B cell (primary cell): ENCODE results near the gene FJX1. TPM values are rescaled to one million over a fixed set of nuclear protein-coding genes. Genes with fewer than 3 reads are reported as not detected.

Source experiments
- ATAC-seq: fragments of 200-7000 bp; cut with Tn5 transposase; one replicate; pipeline ENCODE4 v1.10.0; 2021; ENCODE audit warnings: low read depth, mild to moderate bottlenecking, moderate number of reproducible peaks, moderate library complexity
- CTCF ChIA-PET: fragments of 350-600 bp; sonication (Branson Sonifier 250); formaldehyde crosslinking; loops from one replicate; lab custom pipeline; 2021; ENCODE audit warnings: antibody characterized with exemption, inconsistent platforms; lab: Charles Lee
- POLR2A ChIA-PET: fragments of 350-600 bp; sonication (Branson Sonifier 250); formaldehyde crosslinking; loops from one replicate; lab custom pipeline; 2021; ENCODE audit warnings: antibody characterized with exemption; lab: Charles Lee
- DNase-seq: peaks from one replicate; pipeline ENCODE4 v3.0.0; 2013
- H2AFZ ChIP-seq: 2 replicates; pipeline ENCODE4 v1.6.1; 2012; ENCODE audit warnings: mild to moderate bottlenecking, low read depth, low read length; ENCODE audit not compliant: insufficient read depth, poor library complexity, severe bottlenecking
- H3K27ac ChIP-seq, 2 donors: 1 replicate in 1 of 2; 2 replicates in 1 of 2; pipeline ENCODE4 v1.5.1; 2012 to 2013; ENCODE audit warnings: low read length in 2 of 2, mild to moderate bottlenecking in 2 of 2, moderate library complexity in 1 of 2
- H3K27me3 ChIP-seq, 4 experiments: fragments of 200-600 bp in 1 of 4; sonication (generic) in 1 of 4; replicated peaks in 1 of 4; 1 replicate in 2 of 4; 2 replicates in 2 of 4; pipeline versions ENCODE4 v1.6.1 to v1.7.0; 2013 to 2016; ENCODE audit warnings: low read length in 3 of 4, mild to moderate bottlenecking in 2 of 4, mixed read lengths in 1 of 4, moderate library complexity in 1 of 4; ENCODE audit not compliant: insufficient read depth in 4 of 4, control insufficient read depth in 3 of 4; ENCODE audit errors: control extremely low read depth in 1 of 4
- H3K36me3 ChIP-seq, 2 experiments: replicated peaks in 1 of 2; 1 replicate in 1 of 2; 2 replicates in 1 of 2; pipeline versions ENCODE4 v1.6.1 to v1.7.1; 2013; ENCODE audit warnings: low read length in 1 of 2; ENCODE audit not compliant: insufficient read depth in 2 of 2, control insufficient read depth in 1 of 2; ENCODE audit errors: control extremely low read depth in 1 of 2, extremely low read depth in 1 of 2
- H3K4me1 ChIP-seq, 2 donors: fragments of 200-600 bp in 1 of 2; sonication (generic) in 1 of 2; 1 replicate in 1 of 2; 2 replicates in 1 of 2; pipeline versions ENCODE4 v1.5.1 to v1.6.1; 2013 to 2017; ENCODE audit warnings: low read length in 2 of 2; ENCODE audit not compliant: control insufficient read depth in 2 of 2, insufficient read depth in 2 of 2
- H3K4me2 ChIP-seq: replicated peaks from 2 replicates; pipeline ENCODE3; 2012; ENCODE audit warnings: mild to moderate bottlenecking, low read depth, low read length; ENCODE audit not compliant: poor library complexity, severe bottlenecking
- H3K4me3 ChIP-seq, 5 experiments: fragments of 200-600 bp in 1 of 5; sonication (generic) in 1 of 5; 1 replicate in 3 of 5; 2 replicates in 2 of 5; pipeline versions ENCODE4 v1.5.1 to v1.7.0; 2011 to 2016; ENCODE audit warnings: low read length in 4 of 5, mild to moderate bottlenecking in 4 of 5, low read depth in 2 of 5, control low read depth in 1 of 5, moderate library complexity in 1 of 5; ENCODE audit not compliant: insufficient read depth in 1 of 5; ENCODE audit errors: control extremely low read depth in 1 of 5, extremely low read depth in 1 of 5
- H3K79me2 ChIP-seq: fragments of 200-600 bp; sonication (generic); one replicate; pipeline ENCODE4 v1.6.0; 2016; ENCODE audit warnings: low read length; ENCODE audit not compliant: control insufficient read depth, insufficient read depth
- H3K9ac ChIP-seq: fragments of 200-600 bp; sonication (generic); 2 replicates; pipeline ENCODE4 v1.6.1; 2017; ENCODE audit warnings: mild to moderate bottlenecking, low read length, moderate library complexity
- H3K9me3 ChIP-seq, 3 donors: one replicate each; pipeline versions ENCODE4 v1.6.1 to v1.7.1; 2013; ENCODE audit warnings: low read length in 2 of 3; ENCODE audit not compliant: control insufficient read depth in 2 of 3, insufficient read depth in 1 of 3; ENCODE audit errors: control extremely low read depth in 1 of 3
- H4K20me1 ChIP-seq: 2 replicates; pipeline ENCODE4 v1.6.0; 2012; ENCODE audit warnings: mild to moderate bottlenecking, low read length; ENCODE audit not compliant: insufficient read depth, control insufficient read depth, poor library complexity, severe bottlenecking
- H3K27ac Mint-ChIP-seq: one replicate; pipeline ENCODE4 v1.8.0; 2021; ENCODE audit warnings: mixed read lengths
- H3K27me3 Mint-ChIP-seq: one replicate; pipeline ENCODE4 v1.8.0; 2021; ENCODE audit warnings: mixed read lengths
- H3K4me1 Mint-ChIP-seq: one replicate; pipeline ENCODE4 v1.8.0; 2021; ENCODE audit warnings: mixed read lengths
- H3K4me3 Mint-ChIP-seq: one replicate; pipeline ENCODE4 v1.8.0; 2021; ENCODE audit warnings: mixed read lengths
- H3K9me3 Mint-ChIP-seq: one replicate; pipeline ENCODE4 v1.8.0; 2022; ENCODE audit warnings: mixed read lengths; ENCODE audit not compliant: insufficient read depth
- EZH2 ChIP-seq: IDR thresholded peaks from 2 replicates; pipeline ENCODE4 v1.6.1; 2012; ENCODE audit warnings: borderline replicate concordance, low read depth, mild to moderate bottlenecking, moderate library complexity, low read length; ENCODE audit not compliant: insufficient read depth, poor library complexity, severe bottlenecking
- WGBS: methylation state at CpG from one replicate; pipeline ENCODE4 v1.1.5; 2013; ENCODE audit warnings: missing lambda C conversion rate; ENCODE audit not compliant: insufficient coverage; 5-methylcytosine and 5-hydroxymethylcytosine counted together
- intact Hi-C: fragments of 100-400 bp; cut with micrococcal nuclease; formaldehyde crosslinking; loops from one replicate; pipeline ENCODE4 v1.10.0; 2022
- polyA plus RNA-seq: library from polyadenylated mRNA; depleted of rRNA; stranded (reverse); fragments of >200 nt; gene quantifications from 2 replicates; pipeline ENCODE4 v1.2.3, GENCODE V29; 2012
- total RNA-seq, 2 donors: library from RNA; stranded (reverse); fragments of 120-200 nt in 1 of 2; gene quantifications; 1 replicate in 1 of 2; 2 replicates in 1 of 2; pipeline versions ENCODE4 v1.2.3 to v1.2.4, GENCODE V29; 2013 to 2022
- TF ChIP-seq, protein P1 (sequence below): fragments of 200-600 bp; IDR thresholded peaks from one replicate; pipeline ENCODE4 v1.8.0; 2022; ENCODE audit warnings: antibody characterized with exemption, mild to moderate bottlenecking

FJX1 gene
- total and polyA plus RNA-seq, 2 donors (not counting 1 experiment from before 2014, with no cell fraction given): 0.03 TPM; not detected in 1

DNA sequence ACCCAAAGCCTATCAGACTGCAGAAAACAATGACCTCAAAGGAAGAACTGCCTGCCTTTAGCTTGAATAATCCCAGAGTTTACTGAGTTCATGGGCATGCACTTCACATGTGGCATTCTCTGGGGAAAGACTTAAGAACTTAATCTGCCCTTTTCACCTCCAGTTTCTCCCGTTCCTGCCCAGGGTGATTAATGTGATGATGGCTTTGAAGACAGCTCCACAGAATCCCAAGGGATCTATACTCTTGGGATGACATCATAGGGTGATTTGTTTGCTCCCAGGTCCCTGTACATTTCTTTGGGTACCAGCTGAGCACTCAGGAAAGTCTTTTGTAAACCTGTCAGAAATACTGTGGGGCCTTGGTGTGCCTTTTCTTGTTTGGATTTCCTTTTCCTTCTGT, 14.0 kb downstream of the FJX1 start:
- Mint-ChIP-seq H3K4me3 (no peak overlapping the region), H3K9me3 (no peaks in the 10 kb centered on the region), H3K27ac (no peak overlapping the region), H3K27me3 (peaks cover 61% of the 10 kb centered on the region), H3K4me1 (no peaks in the 10 kb centered on the region)
- Histone ChIP-seq H3K36me3 (no peaks in the 10 kb centered on the region), H3K4me1 (no peaks in the 10 kb centered on the region), H3K4me3 (no peak overlapping the region), H3K27ac (no peak overlapping the region), H2AFZ (no peak overlapping the region), H3K4me2 (no peak overlapping the region), H3K27me3 (peaks cover 0 to 17% (median 9%) of the 10 kb centered on the region in 4 experiments), H3K79me2 (no peaks in the 10 kb centered on the region), H3K9ac (no peak overlapping the region), H3K9me3 (no peaks in the 10 kb centered on the region), H4K20me1 (no peaks in the 10 kb centered on the region)
- no CpG with 5 or more reads among the region's 1 CpG for WGBS
- CTCF ChIA-PET: no interaction called here
- no peak for ATAC-seq
- intact Hi-C loops: no loop called here
- POLR2A ChIA-PET: no interaction called here
- no peak for TF ChIP-seq EZH2
- TF ChIP-seq, protein P1, sequence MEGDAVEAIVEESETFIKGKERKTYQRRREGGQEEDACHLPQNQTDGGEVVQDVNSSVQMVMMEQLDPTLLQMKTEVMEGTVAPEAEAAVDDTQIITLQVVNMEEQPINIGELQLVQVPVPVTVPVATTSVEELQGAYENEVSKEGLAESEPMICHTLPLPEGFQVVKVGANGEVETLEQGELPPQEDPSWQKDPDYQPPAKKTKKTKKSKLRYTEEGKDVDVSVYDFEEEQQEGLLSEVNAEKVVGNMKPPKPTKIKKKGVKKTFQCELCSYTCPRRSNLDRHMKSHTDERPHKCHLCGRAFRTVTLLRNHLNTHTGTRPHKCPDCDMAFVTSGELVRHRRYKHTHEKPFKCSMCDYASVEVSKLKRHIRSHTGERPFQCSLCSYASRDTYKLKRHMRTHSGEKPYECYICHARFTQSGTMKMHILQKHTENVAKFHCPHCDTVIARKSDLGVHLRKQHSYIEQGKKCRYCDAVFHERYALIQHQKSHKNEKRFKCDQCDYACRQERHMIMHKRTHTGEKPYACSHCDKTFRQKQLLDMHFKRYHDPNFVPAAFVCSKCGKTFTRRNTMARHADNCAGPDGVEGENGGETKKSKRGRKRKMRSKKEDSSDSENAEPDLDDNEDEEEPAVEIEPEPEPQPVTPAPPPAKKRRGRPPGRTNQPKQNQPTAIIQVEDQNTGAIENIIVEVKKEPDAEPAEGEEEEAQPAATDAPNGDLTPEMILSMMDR: no peak
- DNase-seq: no peak

DNA sequence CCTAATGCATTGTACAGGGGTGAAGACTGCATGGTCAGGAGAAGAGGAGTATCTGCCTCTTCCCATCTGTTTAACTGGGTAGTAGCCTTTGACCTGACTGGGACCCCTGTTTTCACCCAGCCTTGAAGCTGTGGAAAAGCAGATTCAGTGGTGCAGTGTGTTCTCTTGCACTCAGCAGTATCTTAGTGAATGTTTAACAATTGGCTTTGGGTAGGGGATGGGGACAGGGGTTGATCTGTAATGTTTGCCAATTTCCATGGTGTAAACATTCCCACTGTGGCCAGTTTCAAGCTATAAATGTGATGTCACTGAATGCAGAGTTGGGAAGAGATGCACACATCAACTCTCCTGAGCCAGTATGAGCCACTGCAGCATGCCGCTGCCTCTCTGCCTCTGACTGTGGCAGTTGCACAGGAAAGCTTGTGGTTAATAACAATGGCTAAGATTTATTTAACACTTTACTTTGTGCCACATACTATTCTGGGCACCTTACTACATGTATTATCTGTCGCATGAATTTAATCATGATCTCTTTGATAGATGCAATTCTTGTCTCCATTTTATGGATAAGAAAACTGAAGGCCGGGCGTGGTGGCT, 15.7 kb downstream of the FJX1 start:
- POLR2A ChIA-PET: no interaction called here
- Histone ChIP-seq H2AFZ (no peak overlapping the region), H3K4me2 (no peak overlapping the region), H3K27me3 (peaks cover 0 to 17% (median 11%) of the 10 kb centered on the region in 4 experiments), H3K4me3 (no peak overlapping the region), H3K79me2 (no peaks in the 10 kb centered on the region), H3K4me1 (no peaks in the 10 kb centered on the region), H4K20me1 (no peaks in the 10 kb centered on the region), H3K9me3 (no peaks in the 10 kb centered on the region), H3K27ac (no peak overlapping the region), H3K36me3 (no peaks in the 10 kb centered on the region), H3K9ac (no peak overlapping the region)
- TF ChIP-seq EZH2: no peak
- Mint-ChIP-seq H3K4me1 (no peaks in the 10 kb centered on the region), H3K27me3 (peaks cover 53% of the 10 kb centered on the region), H3K4me3 (no peak overlapping the region), H3K27ac (no peak overlapping the region), H3K9me3 (no peaks in the 10 kb centered on the region)
- DNase-seq (no peak), ATAC-seq (no peak)
- WGBS: no CpG with 5 or more reads among the region's 4 CpGs
- CTCF ChIA-PET: no interaction called here
- intact Hi-C loops: no loop called here
